NOMO-1 treated with dmso at 0.1 percent for 144 hours (cell line): ENCODE measurements around the gene TM4SF5.

Experiments
- DNase-seq: peaks from one replicate; lab custom pipeline; 2025; ENCODE audit not compliant: unreplicated experiment; lab: John Stamatoyannopoulos, UW

Gene TM4SF5

GRCh38 chr17:4771519-4772234 lies at the start of gene TM4SF5:
Gene TM4SF5, plus strand, starts transcription at chr17:4771886. Its CDS starts 37 bp downstream, at chr17:4771923.
- no peak for DNase-seq

- DNase-seq = no peak
These were observed 48.9 kb upstream of the TM4SF5 start for GRCh38 chr17:4722678-4723240.

- no peak for DNase-seq
These were observed 47.0 kb upstream of the TM4SF5 start for GRCh38 chr17:4724650-4725049.

- peak; percentile 52 for DNase-seq
These were observed 45.9 kb upstream of the TM4SF5 start for GRCh38 chr17:4725646-4726310.

GRCh38 chr17:4728124-4728523 lies 43.6 kb upstream of the TM4SF5 start:
- no peak for DNase-seq

GRCh38 chr17:4733073-4733531 lies 38.6 kb upstream of the TM4SF5 start:
- DNase-seq = peak; percentile 94

GRCh38 chr17:4734857-4735475 lies 36.7 kb upstream of the TM4SF5 start:
- no peak for DNase-seq

GRCh38 chr17:4735876-4736651 lies 35.6 kb upstream of the TM4SF5 start:
- peak; percentile 81 for DNase-seq

- no peak for DNase-seq
These were observed 33.3 kb upstream of the TM4SF5 start for GRCh38 chr17:4738136-4739121.

- DNase-seq = peak; percentile 37
These were observed 32.3 kb upstream of the TM4SF5 start, which contains the start of the genes CXCL16 and ZMYND15 for GRCh38 chr17:4739122-4740024. Gene CXCL16, minus strand, starts transcription at chr17:4739928. Its CDS starts 589 bp downstream, at chr17:4739339. Gene ZMYND15, plus strand, starts transcription at chr17:4739833. Its CDS starts 716 bp downstream, at chr17:4740549.

GRCh38 chr17:4740025-4740351 lies 31.7 kb upstream of the TM4SF5 start:
- DNase-seq = no peak

- no peak for DNase-seq
These were observed 31.1 kb upstream of the TM4SF5 start for GRCh38 chr17:4740584-4740983.

GRCh38 chr17:4741544-4741943 lies 30.1 kb upstream of the TM4SF5 start:
- DNase-seq = no peak

- DNase-seq = no peak
These were observed 29.6 kb upstream of the TM4SF5 start for GRCh38 chr17:4742133-4742532.

- no peak for DNase-seq
These were observed 29.1 kb upstream of the TM4SF5 start for GRCh38 chr17:4742629-4743028.

GRCh38 chr17:4743216-4743615 lies 28.5 kb upstream of the TM4SF5 start:
- DNase-seq = no peak

GRCh38 chr17:4743898-4744297 lies 27.8 kb upstream of the TM4SF5 start:
- DNase-seq = no peak
